ENCODE data around the gene FLVCR2.

FLVCR2 gene

DNA sequence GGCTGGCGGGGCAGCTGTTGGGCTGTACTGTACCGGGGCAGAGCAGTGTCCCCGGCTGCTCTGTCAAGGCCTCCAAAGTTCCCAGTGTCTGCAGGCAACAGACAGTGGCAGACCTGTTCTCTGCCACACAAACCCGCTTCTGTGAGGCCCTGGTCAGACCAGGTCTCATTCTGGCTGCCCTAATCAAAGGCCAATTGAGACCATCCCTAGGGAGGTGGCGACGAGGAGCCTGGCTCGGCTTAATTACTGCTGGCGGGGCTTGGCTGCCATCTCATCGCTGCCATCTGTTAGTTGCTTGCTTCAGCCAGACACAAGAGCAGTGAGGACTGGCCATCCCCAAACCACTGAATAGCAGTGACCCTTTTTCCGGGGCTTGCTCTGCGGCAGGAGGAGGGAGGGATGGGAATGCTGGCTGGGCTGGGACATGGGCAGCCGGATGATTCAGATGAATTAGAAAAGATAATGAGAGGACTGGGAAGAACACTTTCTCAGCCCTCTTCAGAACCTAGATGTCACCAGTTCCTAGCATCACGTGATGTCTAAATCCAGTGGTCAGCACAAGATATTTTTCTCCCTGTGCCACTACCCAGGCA, 57.8 kb downstream of the FLVCR2 start:
- peak; percentile 81 for DNase-seq

DNA sequence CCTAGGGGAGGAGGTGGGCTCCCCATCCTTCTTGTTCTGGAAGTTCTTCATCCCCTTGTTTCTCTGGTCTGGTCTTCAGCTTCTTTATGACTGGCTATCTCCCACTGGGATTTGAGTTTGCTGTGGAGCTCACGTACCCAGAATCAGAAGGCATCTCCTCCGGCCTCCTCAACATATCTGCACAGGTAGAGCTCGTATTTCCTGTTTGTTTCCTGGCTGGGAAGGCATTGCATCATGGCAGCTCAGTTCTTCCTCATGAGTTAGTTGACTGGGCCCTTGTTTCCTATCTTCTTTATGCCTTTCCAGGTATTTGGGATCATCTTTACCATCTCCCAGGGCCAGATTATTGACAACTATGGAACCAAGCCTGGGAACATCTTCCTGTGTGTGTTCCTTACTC, 62.5 kb downstream of the FLVCR2 start:
- DNase-seq: no peak

DNA sequence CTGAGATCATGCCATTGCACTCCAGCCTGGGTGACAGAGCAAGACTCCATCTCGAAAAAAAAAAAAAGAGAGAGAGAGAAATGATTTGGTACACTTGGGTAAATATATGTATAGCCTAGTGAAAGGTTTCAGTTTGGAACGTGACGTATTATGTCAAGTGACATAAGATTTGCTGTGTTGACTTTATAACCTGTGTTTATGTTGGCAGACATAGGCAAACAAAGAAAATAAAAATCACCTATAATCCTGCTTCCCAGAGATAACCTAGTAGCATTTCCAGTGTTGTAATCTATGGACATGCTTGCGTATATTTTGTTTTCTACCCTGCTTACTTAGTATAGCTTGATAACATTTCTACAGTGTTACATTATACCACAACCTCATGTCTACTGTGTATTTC, 65.6 kb downstream of the FLVCR2 start:
- DNase-seq: no peak

DNA sequence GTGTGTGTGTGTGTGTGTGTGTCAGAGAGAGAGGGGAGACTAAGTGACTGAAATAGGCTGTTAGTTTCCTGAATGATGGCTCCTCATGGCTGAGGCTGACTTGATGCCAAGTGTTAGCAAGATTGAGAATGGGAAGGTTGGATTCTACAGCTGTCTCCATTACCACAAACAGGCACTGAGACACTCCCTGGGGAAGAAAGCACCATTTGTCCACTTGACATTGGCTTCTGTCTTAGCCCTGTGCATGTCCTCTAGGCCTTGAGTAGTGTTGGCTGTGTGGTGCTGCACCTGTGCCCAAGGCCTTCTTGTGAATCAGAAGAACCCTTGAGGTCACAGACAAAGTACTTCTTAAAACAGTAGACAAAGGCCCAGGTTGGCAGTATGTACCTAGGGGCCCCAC, 66.6 kb downstream of the FLVCR2 start:
- no peak for DNase-seq

DNA sequence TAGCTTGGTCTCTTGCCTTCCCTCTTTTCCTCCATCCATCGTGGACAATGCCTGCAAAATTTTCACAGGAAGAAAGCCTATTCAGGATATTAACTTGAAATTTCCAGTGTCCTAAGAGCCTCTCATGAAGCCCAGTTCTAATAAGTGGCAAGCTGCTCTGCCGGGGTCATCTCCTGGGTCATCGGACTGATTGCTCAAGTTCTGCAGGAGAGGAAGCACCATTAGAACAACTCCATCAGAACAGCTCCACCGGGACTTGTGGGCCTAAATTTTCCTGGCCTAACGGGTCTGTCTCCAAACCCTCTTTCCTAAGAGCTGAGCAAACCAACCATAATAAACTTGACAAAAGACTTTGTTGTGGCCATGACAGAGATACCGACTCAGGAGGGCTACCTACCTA, 68.3 kb downstream of the FLVCR2 start:
- DNase-seq: no peak

DNA sequence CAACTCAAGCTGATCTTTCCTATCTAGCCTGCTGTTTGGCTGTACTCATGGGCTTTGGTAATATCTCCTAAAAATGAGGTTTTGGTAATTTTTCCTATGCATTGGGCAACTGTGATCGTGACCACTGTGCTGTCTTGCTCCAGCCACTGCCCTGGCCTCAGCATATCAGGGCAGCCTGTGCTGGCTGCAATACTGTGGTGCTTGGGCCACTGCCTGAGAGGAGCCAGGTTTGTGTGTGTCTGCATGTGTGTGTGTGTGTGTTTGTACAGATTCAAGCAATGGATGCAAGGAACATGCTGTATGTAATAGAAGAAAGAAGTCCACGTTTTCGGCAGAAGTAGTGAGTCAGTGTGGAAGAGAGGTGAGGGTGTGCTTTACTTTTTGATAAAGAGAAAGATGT, 69.2 kb downstream of the FLVCR2 start:
- DNase-seq: no peak

DNA sequence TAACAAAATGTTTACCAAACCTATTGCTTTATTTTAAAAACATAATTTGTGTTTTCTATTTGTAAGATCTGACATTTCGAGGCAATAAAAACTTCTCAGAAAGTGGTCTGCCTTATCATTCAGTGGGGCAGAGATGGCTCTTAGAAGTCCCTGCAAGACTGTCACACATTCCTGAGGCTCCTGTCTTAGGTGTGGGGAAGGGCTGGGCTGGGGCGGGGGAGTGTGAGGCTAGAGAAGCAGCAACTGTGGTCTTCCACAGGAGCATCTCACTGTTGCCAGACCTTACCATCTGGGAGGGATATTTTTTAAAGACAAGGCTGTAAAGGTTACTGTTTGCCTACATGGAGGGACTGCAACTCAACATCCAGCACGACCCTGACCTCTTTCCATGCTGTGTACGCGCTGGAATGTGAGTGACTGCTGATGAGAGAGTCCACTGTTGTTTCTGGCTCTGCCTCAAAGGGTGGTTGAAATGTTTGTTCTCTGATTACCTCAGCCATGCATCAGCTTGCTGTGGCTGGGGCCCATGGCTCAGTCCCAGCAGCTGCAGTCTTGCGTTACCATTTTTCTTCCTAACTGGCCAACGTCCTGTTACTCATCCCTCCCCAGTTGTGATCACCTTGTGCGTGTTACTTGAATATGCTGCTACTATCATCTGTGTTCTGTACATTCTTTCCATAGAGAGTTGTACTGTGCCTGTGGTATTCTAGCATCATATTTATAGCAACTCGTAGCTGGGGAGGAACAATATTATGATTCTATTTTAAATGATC, 69.8 kb downstream of the FLVCR2 start:
- peak; percentile 99 for DNase-seq

DNA sequence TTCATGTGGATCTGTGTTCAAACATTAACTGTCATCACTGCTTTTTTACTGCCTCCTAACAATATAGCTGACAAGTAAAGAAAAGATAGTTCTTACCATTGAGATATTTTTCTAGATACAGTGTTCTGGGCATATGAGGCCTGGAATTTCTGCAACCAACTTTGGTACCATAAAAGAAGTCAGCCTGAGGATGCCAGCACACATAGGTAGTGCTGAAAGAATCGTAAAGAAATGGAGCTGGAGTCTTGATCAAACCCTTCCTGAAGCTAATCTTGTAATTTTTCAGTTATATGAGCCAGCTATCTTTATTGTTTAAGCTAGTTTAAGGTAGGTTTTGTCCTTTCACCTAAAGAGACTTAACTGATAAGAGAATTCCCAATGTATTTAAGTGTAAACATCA, 70.9 kb downstream of the FLVCR2 start:
- DNase-seq: no peak

DNA sequence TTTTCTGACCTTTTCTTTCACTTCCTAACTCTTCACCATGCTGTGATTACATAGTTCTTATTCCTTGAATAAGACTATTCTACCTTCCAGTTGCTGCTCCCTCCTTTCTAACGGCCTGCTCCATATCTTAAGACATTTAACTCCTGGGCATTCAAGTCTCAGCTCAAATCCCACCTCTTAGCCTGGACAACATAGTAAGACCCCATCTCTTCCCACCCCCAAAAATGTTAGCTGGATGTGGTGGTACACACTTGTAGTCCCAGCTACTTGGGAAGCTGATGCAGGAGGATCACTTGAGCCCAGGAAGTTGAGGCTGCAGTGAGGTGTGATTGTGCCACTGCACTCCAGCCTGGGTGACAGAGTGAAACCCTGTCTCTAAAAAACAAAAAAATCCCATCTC, 71.4 kb downstream of the FLVCR2 start:
- no peak for DNase-seq

DNA sequence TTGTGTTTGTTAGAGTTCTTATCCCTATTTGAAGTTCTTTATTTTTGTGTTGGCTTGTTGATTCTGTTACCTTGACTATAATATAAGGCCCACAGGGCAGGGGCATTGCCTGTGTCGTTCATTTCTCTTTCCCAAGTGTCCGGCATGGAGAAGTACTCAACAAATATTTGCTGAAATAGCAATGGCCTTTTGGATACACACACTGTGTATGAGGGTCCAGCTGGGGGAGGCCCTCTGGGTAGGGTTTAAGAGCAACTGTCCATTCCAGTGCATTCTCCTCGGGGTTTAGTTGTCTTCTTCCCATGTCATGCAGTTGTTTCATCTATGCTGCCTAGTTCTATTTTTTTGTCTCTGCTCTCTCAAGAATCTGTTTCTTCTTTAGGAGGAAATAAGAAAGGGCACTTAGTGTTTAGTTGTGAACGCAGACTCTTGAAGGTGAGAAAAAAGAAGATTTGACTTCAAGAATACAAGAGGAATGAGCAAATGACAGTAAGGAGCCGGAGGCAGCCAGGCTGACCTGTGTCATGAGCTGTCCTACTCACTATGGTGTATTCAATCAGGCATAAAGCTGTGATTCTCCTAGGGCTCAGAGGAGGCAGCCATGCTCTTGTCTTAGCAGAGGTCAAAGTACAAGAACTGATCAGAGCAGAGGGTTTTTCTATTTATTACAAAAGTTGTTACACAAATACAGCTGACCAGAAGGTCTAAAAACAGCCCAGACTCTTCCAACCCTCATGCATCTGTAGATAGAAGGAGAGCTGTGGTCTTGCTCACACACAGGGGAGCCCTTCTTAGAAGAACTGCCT, 72.0 kb downstream of the FLVCR2 start:
- no peak for DNase-seq

DNA sequence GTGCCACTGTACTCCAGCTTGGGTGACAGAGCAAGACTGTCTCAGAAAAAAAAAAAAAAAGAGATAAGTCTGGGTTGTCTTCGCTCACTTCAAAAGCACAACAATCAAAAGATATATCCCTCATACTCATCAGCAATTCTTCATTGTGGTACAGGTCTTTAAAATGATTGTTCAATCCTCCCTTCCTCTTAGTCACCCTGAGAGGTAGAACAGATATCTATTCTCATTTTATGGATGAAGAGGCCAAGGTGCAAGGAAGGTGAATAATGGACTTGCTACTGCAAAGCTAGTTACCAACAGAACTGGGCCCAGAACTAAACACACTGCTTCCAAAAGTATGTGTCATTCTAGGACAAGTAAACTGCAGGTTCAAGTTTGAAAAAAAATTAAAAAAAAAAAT, 75.1 kb downstream of the FLVCR2 start:
- DNase-seq: no peak

DNA sequence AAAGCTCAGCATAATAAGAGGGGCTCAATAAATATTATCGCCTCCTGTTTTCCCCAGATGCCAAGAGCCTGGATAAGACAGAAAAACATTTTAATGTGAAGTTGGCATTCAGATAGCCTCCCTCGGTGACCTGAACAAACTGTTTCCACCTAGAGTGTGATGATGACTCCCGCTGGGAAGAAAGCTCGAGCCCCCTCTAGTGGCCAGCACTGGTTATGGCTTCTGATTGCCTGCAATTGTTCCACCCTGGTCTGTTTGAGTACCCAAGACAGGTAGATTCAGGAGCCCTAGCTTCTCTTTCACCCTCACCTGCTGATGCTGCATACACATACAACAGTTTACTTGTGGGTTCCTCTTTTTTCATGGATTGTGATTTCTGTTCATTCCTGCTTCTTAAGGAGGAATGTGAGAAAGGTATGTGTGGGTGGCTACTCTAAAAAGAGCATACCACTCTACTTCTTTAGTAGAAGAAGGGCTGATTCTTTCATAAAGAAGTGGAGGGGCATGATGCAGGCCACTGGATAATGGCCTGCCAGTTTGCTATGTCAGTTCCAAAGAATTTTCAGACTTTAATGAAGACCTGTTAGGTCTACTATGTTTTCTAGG, 75.8 kb downstream of the FLVCR2 start:
- DNase-seq: peak; percentile 65

DNA sequence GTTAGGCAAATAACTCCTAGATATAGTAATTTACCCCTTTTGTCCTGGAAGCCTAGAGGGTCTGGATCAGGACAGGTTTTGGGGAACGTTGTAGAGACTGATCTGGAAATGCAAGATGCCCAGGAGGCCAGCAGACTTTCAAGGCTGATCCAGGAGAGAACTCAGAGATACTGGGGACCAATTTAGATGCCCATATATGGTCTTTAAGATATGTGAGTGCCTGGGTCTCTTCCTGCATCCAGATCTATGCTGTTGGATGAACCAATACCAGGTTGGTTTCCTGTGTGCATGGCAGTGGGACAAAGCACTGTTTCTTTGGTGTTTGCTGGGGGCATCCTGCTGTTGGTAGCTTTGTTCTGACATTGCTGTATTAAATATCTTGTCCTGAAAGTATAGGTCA, 76.8 kb downstream of the FLVCR2 start:
- DNase-seq: no peak

DNA sequence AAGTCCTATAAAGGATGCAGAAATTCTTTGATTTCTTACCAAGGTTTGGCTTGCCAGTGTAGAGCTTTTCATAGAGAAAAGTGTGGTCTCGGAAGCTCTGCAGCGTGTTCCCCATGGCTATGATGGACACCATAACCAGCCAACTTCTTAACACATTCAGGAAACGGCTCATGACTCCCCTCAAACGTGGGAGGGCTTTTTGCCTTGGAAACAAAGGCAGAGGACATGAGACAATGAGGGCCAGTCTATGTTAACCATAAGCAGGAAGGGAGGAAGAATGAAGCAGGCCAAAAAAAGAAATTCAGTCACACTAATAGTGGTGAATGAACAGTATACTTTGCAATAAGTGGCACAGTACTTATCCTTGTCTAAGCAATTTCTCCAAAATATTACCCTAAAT, 78.9 kb downstream of the FLVCR2 start:
- DNase-seq: no peak

DNA sequence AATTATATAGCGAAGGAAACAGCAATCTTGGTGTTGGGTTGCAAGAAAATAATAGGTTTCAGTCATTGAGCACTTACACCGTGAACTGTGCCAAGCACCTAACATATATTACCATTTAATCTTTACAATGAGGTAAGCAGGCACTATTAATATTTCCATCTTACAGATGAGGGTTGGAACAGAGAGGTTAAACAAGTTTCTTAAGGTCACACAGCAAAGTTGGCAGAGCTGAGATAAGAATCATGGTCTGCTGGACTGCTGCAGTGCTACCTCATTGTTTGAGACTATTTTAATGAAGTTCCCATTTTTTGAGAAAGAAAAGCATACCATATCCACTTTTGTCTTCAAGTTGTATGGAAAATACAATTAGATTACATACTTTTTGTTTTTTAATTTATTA, 80.5 kb downstream of the FLVCR2 start:
- DNase-seq: no peak

DNA sequence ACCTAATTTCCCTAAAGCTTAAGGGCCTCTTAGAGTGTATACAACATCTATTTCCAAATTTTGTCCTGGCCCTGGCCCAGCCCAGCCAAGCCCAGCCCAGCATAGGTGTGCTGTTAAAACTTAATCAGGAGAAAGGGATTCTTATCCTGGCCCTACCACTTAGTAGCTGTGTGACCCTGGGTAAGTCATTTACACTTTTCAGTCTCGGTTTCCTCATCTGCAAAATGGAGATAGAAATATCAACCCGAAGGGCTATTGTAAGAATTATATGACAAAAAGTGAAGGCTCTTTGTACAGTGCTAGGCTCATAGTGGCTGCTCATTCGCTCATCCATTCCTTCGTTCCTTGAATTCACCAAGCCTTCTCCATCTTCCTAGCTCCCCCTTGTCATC, 81.8 kb downstream of the FLVCR2 start:
- no peak for DNase-seq

DNA sequence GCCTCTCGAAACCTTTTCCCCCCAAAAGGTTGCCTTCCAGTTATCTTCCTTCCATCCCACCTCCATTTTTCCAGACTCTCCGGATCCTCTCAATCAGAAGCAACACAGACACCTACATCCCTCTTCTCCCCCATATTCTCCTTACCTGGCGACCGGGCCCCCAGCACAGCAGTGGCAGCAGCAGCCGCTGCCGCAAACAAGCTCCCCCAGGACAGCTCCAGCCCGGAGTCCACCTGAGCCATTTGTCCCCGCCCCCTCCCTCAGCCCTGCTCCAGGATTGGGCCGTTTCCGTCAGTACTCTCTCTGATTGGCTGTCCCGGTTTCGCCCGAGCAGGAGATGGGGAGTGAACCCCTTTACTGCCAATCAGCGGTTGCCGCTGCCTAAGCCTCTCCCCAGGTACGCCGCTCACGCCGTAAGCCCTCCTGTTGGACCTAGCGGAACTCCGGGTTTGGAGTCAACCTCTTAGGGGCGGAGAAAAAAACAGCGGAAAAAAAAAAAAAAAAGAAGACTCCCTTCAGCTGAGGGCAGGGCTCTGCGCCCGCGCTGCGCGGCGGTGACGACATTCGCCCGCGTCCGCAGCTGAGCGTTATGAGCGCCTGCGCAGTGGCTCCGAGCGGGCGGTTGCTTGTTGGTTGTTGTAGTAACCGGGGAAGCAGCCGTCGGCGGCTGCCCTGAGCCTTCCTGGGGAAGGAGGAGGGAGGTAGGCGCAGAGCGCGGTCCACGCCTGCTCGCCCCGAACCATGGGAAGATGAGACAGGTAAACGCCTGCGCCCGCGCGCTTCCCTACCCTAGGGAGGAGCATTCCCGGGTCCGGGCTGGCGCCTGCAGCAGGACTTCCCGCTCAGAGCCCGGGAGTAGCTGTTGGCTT, 82.4 kb downstream of the FLVCR2 start, which contains the start of the genes ERG28 and TTLL5:
Gene ERG28, minus strand, starts transcription at position 247 of the 869 bp plus-strand sequence. CDS start 3,374 bp downstream, outside the sequence.
Gene TTLL5, plus strand, starts transcription at position 617 of the 869 bp plus-strand sequence. CDS start 1,904 bp downstream, outside the sequence.
- peak; percentile 99 for DNase-seq

DNA sequence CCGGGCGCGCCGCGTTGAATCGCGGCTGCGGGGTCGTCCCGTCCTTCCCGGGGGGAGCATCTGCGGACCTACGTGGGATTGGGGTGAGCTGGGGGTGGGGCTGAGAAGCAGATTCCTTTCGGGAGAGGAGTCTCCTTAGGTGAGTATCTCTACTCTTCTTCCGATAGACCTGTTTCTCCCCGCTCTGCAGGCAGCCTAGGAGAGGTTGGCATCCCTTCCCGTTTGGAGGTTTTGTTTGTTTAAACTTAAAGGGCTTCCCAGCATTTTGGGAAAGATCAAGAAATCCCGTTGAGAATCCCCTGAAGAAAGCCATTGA, 83.0 kb downstream of the FLVCR2 start:
- DNase-seq: no peak

DNA sequence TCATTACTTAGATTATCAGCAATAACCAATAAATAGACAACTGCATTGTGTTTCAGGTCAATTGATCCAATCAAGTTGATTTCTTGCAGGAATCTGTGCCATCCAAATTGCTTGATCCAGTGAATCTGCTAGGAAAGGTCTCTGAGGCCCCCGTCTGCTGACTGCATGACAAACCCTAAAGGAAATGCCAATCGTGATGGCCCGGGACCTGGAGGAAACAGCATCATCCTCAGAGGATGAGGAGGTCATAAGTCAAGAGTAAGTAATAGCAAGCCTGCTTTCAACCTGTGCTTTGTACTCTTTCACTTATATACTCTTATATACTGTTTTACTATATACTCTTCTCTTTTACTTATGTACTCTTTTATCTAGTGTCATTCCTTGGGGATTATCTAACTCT, 84.5 kb downstream of the FLVCR2 start:
- DNase-seq: peak; percentile 53

DNA sequence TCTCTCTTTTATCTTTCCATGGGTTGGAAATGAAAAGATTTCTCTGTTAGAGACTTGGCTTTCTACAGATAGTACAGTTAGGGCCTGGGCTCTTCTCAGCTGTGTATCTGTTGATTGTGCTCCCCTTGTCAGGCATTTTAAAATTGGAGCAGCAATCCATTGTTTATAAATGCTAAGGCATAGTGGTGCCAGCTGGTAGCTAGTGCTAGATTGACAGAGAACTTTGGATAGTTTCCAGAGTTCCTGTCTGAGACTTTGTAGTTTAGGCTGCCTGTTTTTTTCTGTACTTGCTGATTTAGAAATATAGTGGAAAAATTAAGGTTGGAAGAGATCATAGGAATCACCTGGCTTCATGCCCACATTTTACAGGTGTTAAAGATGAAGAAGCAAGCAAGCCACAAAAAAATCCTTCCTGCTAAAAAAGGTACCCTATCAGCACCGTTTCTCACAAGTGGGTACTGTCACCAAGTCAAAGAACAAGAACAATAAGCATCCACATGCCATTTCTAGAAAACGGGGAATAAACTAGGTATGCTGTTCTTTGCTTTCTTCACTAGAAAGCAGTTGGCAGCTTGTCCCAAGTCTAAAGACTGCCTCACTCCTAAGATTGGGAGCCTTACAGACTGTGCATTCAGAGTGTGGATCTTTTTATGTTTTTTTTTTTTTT, 88.8 kb downstream of the FLVCR2 start:
- DNase-seq: no peak

DNA sequence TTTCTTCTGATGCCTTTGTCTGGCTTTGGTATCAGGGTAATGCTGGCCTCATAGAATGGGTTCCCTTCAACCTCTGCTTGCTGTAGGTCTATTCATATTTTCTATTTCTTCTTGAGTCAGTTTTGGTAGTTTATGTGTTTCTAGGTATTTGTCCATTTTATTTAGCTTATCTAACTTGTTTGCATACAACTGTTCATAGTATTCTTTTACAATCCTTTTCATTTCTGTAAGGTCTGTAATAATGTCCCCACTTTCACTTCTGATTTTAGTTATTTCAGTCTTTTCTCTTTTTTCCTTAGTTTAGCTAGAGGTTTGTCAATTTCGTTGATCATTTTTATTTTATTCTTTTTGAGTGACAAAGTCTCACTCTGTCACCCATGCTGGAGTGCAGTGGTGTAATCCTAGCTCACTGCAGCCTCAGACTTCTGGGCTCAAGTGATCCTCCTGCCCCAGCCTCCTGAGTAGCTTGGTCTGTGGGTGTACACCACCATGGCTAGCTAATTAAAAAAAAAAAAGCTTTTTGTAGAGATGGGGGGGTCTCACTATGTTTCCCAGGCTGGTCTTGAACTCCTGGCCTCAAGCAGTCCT, 94.3 kb downstream of the FLVCR2 start:
- DNase-seq: no peak
